Heart left ventricle (tissue), 16 donors: ENCODE results near the gene MAP2K5. TPM values are rescaled to one million over a fixed set of nuclear protein-coding genes. Genes with fewer than 3 reads are reported as not detected.

Experiments
- ATAC-seq, 4 donors: fragments of 200-7000 bp; cut with Tn5 transposase; one replicate each; pipeline ENCODE4 v1.9.1; 2020 to 2022; ENCODE audit warnings: moderate library complexity in 4 of 4, mild to moderate bottlenecking in 3 of 4, moderate number of reproducible peaks in 1 of 4
- DNase-seq, 5 donors: peaks; one replicate each; pipeline ENCODE4 v3.0.0-alpha.2; 2020
- H3K27ac ChIP-seq, 12 donors: fragments of 200-600 bp; sonication (generic) in 4 of 12; one replicate each; pipeline versions ENCODE4 v1.5.0 to v1.8.0; 2016 to 2022; ENCODE audit warnings: mild to moderate bottlenecking in 2 of 12
- H3K27me3 ChIP-seq, 9 donors: fragments of 200-600 bp; sonication (generic) in 2 of 9; one replicate each; pipeline versions ENCODE4 v1.5.1 to v1.8.0; 2016 to 2022; ENCODE audit warnings: mild to moderate bottlenecking in 3 of 9
- H3K36me3 ChIP-seq, 9 donors: fragments of 200-600 bp; sonication (generic) in 2 of 9; one replicate each; pipeline versions ENCODE4 v1.5.0 to v1.8.0; 2018 to 2022; ENCODE audit warnings: mild to moderate bottlenecking in 2 of 9
- H3K4me1 ChIP-seq, 12 donors: fragments of 200-600 bp; sonication (generic) in 4 of 12; one replicate each; pipeline versions ENCODE4 v1.5.0 to v1.8.0; 2016 to 2022; ENCODE audit warnings: mild to moderate bottlenecking in 3 of 12
- H3K4me3 ChIP-seq, 12 donors: fragments of 200-600 bp; sonication (generic) in 4 of 12; one replicate each; pipeline versions ENCODE4 v1.5.0 to v1.8.0; 2017 to 2022; ENCODE audit warnings: mild to moderate bottlenecking in 9 of 12, moderate library complexity in 4 of 12
- H3K9me3 ChIP-seq, 12 donors: fragments of 200-600 bp; sonication (generic) in 4 of 12; one replicate each; pipeline versions ENCODE4 v1.5.0 to v1.8.0; 2016 to 2022; ENCODE audit warnings: mild to moderate bottlenecking in 1 of 12
- CTCF ChIP-seq, 12 donors: fragments of 200-600 bp; sonication (generic) in 4 of 12; IDR thresholded peaks; one replicate each; pipeline versions ENCODE4 v1.5.0 to v1.8.0; 2018 to 2022; ENCODE audit warnings: antibody characterized with exemption in 12 of 12, mild to moderate bottlenecking in 5 of 12
- POLR2A ChIP-seq, 2 donors: fragments of 450-650 bp; IDR thresholded peaks; one replicate each; pipeline ENCODE4 v1.6.1; 2017; ENCODE audit warnings: antibody characterized with exemption in 2 of 2, mild to moderate bottlenecking in 2 of 2, moderate library complexity in 2 of 2
- WGBS, 4 donors: extraction: QIAGEN DNeasy Blood & Tissue Kit in 2 of 4; methylation state at CpG; one replicate each; pipeline versions ENCODE4 v1.1.5 to v1.1.7; 2013 to 2018; 5-methylcytosine and 5-hydroxymethylcytosine counted together
- intact Hi-C, 10 donors: fragments of 100-400 bp; cut with DNase I; formaldehyde crosslinking; loops; one replicate each; pipeline versions ENCODE4 v1.11.1 to v1.14.2; 2022
- polyA plus RNA-seq, 2 donors: library from polyadenylated mRNA; stranded (reverse); fragments of 200-250 nt; gene quantifications; one replicate each; pipeline ENCODE4 v1.2.3, GENCODE V29; 2013
- total RNA-seq, 9 donors: library from RNA; depleted of rRNA in 2 of 9; stranded (reverse); fragments of >200 nt in 2 of 9; fragmentation: NEBNext Ultra II Directional in 3 of 9; extraction: Animal tissue kit (Norgen Biotek cat#: 25700) in 3 of 9; gene quantifications; one replicate each; pipeline versions ENCODE4 v1.1.0 to v1.2.4, GENCODE V29; 2016 to 2023
- donor health status: ischemic (EF 13 %, LVEDD 7.1; RV severe dilation, severe dysfunction).
- donor health status: healthy with polysubstance abuse.
- donor health status: DM: no; HTN: yes; CAD: no.
- donor health status: DM: no; HTN: no; CAD: no.
- donor health status: ischemic (EF 25% LVEDD 6.9; RV normal size, moderate dysfunction).
- donor health status: ischemic (EF 25% LVEDD 5.7; RV mildly dilated, moderate dysfunction).
- donor health status: healthy.
- donor health status: DM: yes; HTN: yes; CAD: no.
- donor health status: ischemic (EF 35%, LVEDD 5.7; RV mildly dilated, moderate dysfunction).
- donor health status: nonischemic (EF 11% LVEDD 7.7; RV severe dilation, severe dysfunction).
- donor health status: DM: yes; HTN: yes; CAD: no.
- donor health status: PGD.
- donor health status: ischemic (EF 29% LVEDD 5.4; RV normal size, mild dysfunction).
- donor health status: nonischemic (EF 23%, LVEDD 6.1; RV moderate dilation, normal function).

Gene MAP2K5
- total and polyA plus RNA-seq, 11 donors: 8.1 to 32.0 (median 19.1) TPM

GRCh38 chr15:67743558-67743957, 201.1 kb downstream of the MAP2K5 start:
- Histone ChIP-seq H3K27ac (no peak overlapping the region), H3K4me3 (no peak overlapping the region), H3K27me3 (no peaks in the 10 kb centered on the region), H3K9me3 (no peaks in the 10 kb centered on the region), H3K4me1 (peaks cover 0 to 32% (median 0%) of the 10 kb centered on the region in 12 donors), H3K36me3 (peaks cover 0 to 3% (median 0%) of the 10 kb centered on the region in 9 donors)
- ATAC-seq (no peak), DNase-seq (no peak)
- intact Hi-C loops: no loop called here
- TF ChIP-seq CTCF (IDR thresholded peaks at IDR 0.05) (no peak), POLR2A (IDR thresholded peaks at IDR 0.05) (no peak)

DNA sequence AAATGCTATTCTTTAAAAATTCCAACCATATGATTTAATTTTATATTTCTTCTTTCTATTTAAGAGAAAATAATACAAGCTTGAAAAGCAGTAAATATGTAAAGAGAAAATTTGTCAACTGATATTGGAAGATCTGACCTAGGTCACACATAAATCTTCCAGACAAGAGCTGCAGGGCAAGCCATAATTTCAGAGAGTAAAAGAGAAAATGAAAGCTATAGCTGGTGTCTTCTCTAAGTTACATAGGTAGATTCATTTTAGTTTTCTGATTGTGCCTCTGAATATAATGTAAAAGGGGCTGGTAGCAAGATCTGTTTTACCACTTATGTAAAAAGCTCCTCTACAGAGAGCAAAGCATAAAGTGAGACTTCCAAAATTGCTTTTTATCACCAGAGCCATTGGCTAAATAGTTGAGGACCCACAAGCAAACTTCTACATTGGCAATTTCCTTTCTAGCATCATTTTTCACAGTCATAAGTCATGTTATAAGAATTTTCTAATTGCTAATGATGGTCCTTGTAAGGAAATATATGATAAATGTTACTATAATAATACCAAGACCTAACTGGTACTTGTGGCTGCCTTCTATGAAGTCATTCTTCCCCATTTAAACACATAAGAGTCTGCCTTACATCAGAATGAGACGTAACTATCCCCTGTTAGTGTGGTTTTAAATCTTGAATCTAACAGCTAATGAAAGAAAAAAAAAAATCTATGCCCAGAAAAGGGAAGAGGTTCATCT, 202.0 kb downstream of the MAP2K5 start:
- intact Hi-C loops: no loop called here
- H3K4me1 ChIP-seq: peaks cover 0 to 32% (median 0%) of the 10 kb centered on the region in 12 donors
- H3K4me3 ChIP-seq: no peak overlapping the region
- H3K27me3 ChIP-seq: no peaks in the 10 kb centered on the region
- DNase-seq: no peak
- 60 to 89% (median 78%) methylated on average over 1 of the region's 1 CpG for WGBS, 4 donors
- peaks cover 0 to 7% (median 0%) of the 10 kb centered on the region in 9 donors for H3K36me3 ChIP-seq
- ATAC-seq: no peak
- H3K27ac ChIP-seq: no peak overlapping the region
- TF ChIP-seq CTCF (IDR thresholded peaks at IDR 0.05) (no peak), POLR2A (IDR thresholded peaks at IDR 0.05) (no peak)
- no peaks in the 10 kb centered on the region for H3K9me3 ChIP-seq

- WGBS, 4 donors: 94 to 96% (median 95%) methylated on average over 4 of the region's 4 CpGs
- intact Hi-C loops: no loop called here
Measured at GRCh38 chr15:67745073-67746006, 202.8 kb downstream of the MAP2K5 start.

More at GRCh38 chr15:67745073-67746006, 202.8 kb downstream of the MAP2K5 start:
- ATAC-seq (no peak), DNase-seq (no peak)
- Histone ChIP-seq H3K4me3 (no peak overlapping the region), H3K36me3 (peaks cover 0 to 7% (median 0%) of the 10 kb centered on the region in 9 donors), H3K4me1 (peaks cover 0 to 32% (median 0%) of the 10 kb centered on the region in 12 donors), H3K9me3 (no peaks in the 10 kb centered on the region), H3K27ac (no peak overlapping the region), H3K27me3 (no peaks in the 10 kb centered on the region)
- TF ChIP-seq POLR2A (IDR thresholded peaks at IDR 0.05) (no peak), CTCF (IDR thresholded peaks at IDR 0.05) (no peak)
